ENCODE results near the gene FAM156A. TPM values are rescaled to one million over a fixed set of nuclear protein-coding genes. Genes with fewer than 3 reads are reported as not detected.
"Not testable (repeated sequence)": the region's sequence is repeated elsewhere in the genome, so short reads cannot be mapped to it uniquely, and the experiment has no call there.

FAM156A gene
- total RNA-seq, 4 donors from 2014 or later, result 12.6 to 246 (median 29.3) TPM

- DNase-seq; intact Hi-C loops (cut with DNase I; ENCODE audit: low total_unique reads); H3K4me3 ChIP-seq; in situ Hi-C loops (cut with MboI; ENCODE audit: low pct_ligation_motif_present in 1 of 4, low pct_unique_long_range_greater_than_20kb in 1 of 4, low sequenced_read_pairs in 3 of 4); H3K27me3 ChIP-seq; H3K36me3 ChIP-seq; H3K4me1 ChIP-seq; H3K9me3 ChIP-seq; H3K27ac ChIP-seq: not testable (repeated sequence)
- WGBS, 2 donors (ENCODE audit: low coverage in 1 of 2), result no CpG with 5 or more reads among the region's 16 CpGs
Observed at GRCh38 chrX:52947501-52947900, 10.8 kb downstream of the FAM156A start.

DNA sequence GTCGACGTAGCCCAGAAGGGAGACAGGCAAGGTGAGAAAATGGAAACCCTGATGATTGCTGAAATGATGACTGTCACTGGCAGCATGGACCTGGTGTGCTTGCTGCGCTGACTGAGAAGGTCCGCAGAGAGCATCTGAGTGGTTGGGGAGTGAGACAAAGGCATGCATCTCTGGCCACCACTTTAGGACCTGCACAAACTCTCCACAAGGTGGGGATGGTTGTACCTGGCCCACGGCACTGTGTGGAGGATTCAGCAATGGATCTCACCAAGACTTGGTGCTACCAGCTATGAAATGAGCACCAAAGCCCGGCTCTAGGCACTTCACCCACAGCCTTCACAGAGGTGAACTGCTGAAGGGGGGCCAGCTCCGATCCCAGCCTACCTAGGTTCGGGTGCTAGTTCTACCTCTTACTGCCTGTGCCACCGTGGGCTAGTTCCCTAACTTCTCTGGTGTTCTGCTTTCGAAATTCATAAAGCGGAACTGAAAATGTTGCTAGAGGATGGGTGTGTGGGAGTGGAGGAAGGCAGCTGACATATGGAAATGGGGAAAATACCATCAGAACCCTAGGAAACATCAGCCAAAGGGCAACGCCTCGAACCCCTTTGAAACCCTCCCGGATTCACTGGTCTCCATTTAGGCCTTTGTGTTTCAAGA, 12.4 kb downstream of the FAM156A start:
- H3K4me1 ChIP-seq; H3K27ac ChIP-seq; H3K9me3 ChIP-seq; intact Hi-C loops (cut with DNase I; ENCODE audit: low total_unique reads); DNase-seq; H3K36me3 ChIP-seq; H3K27me3 ChIP-seq; H3K4me3 ChIP-seq; in situ Hi-C loops (cut with MboI; ENCODE audit: low pct_ligation_motif_present in 1 of 4, low pct_unique_long_range_greater_than_20kb in 1 of 4, low sequenced_read_pairs in 3 of 4): not testable (repeated sequence)
- WGBS, 2 donors (ENCODE audit: low coverage in 1 of 2), result no CpG with 5 or more reads among the region's 14 CpGs

DNA sequence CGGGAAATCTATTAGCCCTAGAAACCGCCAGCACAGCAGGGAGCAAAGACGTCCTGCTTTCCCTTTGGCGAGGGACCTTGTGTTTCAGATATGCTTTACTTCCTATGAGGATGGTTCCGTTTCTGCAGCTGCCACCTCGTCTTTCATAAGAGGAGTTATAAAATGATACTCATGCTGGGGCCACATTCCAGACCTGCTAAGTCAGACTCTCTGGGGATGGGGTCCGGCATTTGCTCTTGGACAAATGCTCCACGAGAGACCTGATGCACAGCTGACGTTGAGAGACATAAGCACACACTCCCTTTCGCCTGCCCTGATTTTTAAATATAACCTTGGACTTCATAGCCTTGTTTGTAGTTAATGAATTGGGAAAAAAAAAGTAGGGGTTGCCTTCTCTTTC, 16.6 kb downstream of the FAM156A start:
- intact Hi-C loops (cut with DNase I; ENCODE audit: low total_unique reads); H3K36me3 ChIP-seq; DNase-seq; H3K4me3 ChIP-seq; H3K27me3 ChIP-seq; H3K4me1 ChIP-seq; H3K27ac ChIP-seq; in situ Hi-C loops (cut with MboI; ENCODE audit: low pct_ligation_motif_present in 1 of 4, low pct_unique_long_range_greater_than_20kb in 1 of 4, low sequenced_read_pairs in 3 of 4); H3K9me3 ChIP-seq: not testable (repeated sequence)
- no CpG with 5 or more reads among the region's 10 CpGs for WGBS, 2 donors (ENCODE audit: low coverage in 1 of 2)

DNA sequence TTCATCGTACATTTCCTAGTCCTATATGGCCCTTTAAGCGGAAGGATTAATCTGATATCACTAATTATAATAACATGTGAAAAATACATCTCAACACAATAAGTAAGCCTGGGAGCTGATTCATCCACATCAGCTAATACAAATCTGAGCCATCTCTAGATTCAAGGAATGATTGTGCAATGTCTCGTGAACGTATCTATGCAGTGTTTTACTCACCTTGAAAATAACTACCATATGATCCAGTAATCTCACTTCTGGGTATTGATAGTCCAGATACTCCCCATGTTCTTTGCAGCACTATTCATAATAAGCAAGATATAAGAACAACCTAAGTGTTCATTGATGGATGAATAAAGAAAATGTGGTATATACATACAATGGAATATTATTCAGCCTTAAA, 17.6 kb downstream of the FAM156A start:
- H3K27me3 ChIP-seq; DNase-seq; H3K9me3 ChIP-seq; in situ Hi-C loops (cut with MboI; ENCODE audit: low pct_ligation_motif_present in 1 of 4, low pct_unique_long_range_greater_than_20kb in 1 of 4, low sequenced_read_pairs in 3 of 4); intact Hi-C loops (cut with DNase I; ENCODE audit: low total_unique reads); H3K36me3 ChIP-seq; H3K4me3 ChIP-seq; H3K27ac ChIP-seq; H3K4me1 ChIP-seq: not testable (repeated sequence)
- WGBS, 2 donors (ENCODE audit: low coverage in 1 of 2), result no CpG with 5 or more reads among the region's 4 CpGs

DNA sequence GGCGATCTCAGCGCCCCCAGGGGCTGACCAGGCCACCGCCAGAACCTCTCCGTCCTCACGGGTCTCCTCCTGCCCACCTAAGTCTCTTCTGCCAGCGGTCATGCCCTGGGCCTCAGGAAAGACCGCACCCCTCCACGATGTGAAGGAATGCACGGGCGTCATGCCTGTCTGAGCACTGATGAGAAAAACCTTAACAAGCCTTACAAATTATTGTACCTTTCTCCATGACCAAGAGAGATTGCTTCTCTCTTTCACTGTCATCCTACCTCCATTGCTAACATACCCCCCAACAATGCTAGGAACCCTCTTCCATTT, 22.9 kb downstream of the FAM156A start:
- DNase-seq; in situ Hi-C loops (cut with MboI; ENCODE audit: low pct_ligation_motif_present in 1 of 4, low pct_unique_long_range_greater_than_20kb in 1 of 4, low sequenced_read_pairs in 3 of 4); H3K27me3 ChIP-seq; H3K36me3 ChIP-seq; H3K9me3 ChIP-seq; intact Hi-C loops (cut with DNase I; ENCODE audit: low total_unique reads); H3K4me1 ChIP-seq: not testable (repeated sequence)
- H3K4me3 ChIP-seq, result peak overlapping the region; percentile 44 to 71 (median 55)
- peak overlapping the region; percentile 90 to 96 (median 94) for H3K27ac ChIP-seq
- 1% methylated on average over 10 of the region's 10 CpGs; no CpG with 5 or more reads in 1 of the 2 donors for WGBS, 2 donors (ENCODE audit: low coverage in 1 of 2)
- TF ChIP-seq POLR2A (IDR thresholded peaks at IDR 0.05), result peak; percentile 24

DNA sequence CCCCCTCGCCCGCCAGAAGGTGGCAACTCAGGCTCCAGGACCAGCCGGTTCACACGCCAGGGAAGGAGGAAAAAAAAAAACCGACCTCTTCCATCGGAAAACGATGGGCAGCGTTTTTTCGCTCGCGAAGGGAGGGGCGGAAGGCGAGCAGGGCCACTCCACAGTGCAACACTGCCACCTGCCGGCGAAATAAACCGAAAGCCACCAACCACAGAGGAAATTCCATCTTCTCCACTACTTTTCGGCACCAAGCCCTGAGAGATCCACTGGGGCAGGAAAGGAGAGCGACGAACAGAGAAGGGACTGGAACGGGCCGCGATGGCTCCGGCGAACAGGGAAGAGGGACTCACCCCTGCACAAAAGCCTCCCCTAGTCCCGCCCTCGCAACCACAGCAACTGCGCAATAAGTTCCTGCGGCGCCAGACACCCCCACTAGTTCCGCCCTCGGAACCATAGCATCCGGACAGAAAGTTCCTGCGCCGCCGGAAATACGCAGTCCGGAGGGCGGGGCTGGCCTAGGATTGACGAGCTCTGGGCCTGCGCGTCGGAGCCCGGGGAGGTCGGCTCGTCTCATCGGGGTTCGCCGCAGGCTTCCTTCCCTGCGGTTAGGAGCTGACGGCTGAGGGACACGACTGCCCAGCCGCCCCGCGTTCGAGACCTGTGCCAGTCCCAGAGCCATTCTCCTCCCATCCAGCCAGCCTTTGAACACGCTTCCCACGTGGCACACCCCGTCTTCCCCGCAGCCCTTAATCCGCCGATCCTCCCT, 23.4 kb downstream of the FAM156A start:
- WGBS, 2 donors (ENCODE audit: low coverage in 1 of 2), result 1% methylated on average over 59 of the region's 61 CpGs; no CpG with 5 or more reads in 1 of the 2 donors
- in situ Hi-C loops (cut with MboI; ENCODE audit: low pct_ligation_motif_present in 1 of 4, low pct_unique_long_range_greater_than_20kb in 1 of 4, low sequenced_read_pairs in 3 of 4), result no loop called here

More for the DNA sequence above, 23.4 kb downstream of the FAM156A start:
- intact Hi-C loops (cut with DNase I; ENCODE audit: low total_unique reads), result no loop called here
- Histone ChIP-seq H3K36me3 (no peaks in the 10 kb centered on the region), H3K4me3 (peak overlapping the region; percentile 44 to 71 (median 55)), H3K4me1 (no peaks in the 10 kb centered on the region), H3K9me3 (no peaks in the 10 kb centered on the region), H3K27ac (peak overlapping the region; percentile 90 to 96 (median 94)), H3K27me3 (no peaks in the 10 kb centered on the region)
- TF ChIP-seq, protein P1, sequence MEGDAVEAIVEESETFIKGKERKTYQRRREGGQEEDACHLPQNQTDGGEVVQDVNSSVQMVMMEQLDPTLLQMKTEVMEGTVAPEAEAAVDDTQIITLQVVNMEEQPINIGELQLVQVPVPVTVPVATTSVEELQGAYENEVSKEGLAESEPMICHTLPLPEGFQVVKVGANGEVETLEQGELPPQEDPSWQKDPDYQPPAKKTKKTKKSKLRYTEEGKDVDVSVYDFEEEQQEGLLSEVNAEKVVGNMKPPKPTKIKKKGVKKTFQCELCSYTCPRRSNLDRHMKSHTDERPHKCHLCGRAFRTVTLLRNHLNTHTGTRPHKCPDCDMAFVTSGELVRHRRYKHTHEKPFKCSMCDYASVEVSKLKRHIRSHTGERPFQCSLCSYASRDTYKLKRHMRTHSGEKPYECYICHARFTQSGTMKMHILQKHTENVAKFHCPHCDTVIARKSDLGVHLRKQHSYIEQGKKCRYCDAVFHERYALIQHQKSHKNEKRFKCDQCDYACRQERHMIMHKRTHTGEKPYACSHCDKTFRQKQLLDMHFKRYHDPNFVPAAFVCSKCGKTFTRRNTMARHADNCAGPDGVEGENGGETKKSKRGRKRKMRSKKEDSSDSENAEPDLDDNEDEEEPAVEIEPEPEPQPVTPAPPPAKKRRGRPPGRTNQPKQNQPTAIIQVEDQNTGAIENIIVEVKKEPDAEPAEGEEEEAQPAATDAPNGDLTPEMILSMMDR (IDR thresholded peaks at IDR 0.05), result peak; percentile 75 to 99 (median 94)
- peak; percentile 75 to 77 (median 76) for TF ChIP-seq POLR2AphosphoS5 (IDR thresholded peaks at IDR 0.05)
- TF ChIP-seq EP300 (IDR thresholded peaks at IDR 0.05; ENCODE audit: low read depth), result no peak
- TF ChIP-seq POLR2A (IDR thresholded peaks at IDR 0.05), result peak; percentile 76
- peak; percentile 97 for DNase-seq

Data from transverse colon (tissue), 4 donors.